Endodermal cell (in vitro differentiated cells): Measurements from ENCODE around the gene DENND4A. TPM values are rescaled to one million over a fixed set of nuclear protein-coding genes. Genes with fewer than 3 reads are reported as not detected.

Experiments used
- DNase-seq: peaks from one replicate; pipeline ENCODE4 v3.0.0-alpha.2; 2017
- H3K27ac ChIP-seq: 2 replicates; pipeline ENCODE4 v1.5.1; 2013; ENCODE audit warnings: mild to moderate bottlenecking, low read depth, low read length, moderate library complexity
- H3K27me3 ChIP-seq: 2 replicates; pipeline ENCODE4 v1.6.1; 2013; ENCODE audit warnings: mild to moderate bottlenecking, low read length, moderate library complexity; ENCODE audit not compliant: insufficient read depth, control insufficient read depth, poor library complexity, severe bottlenecking
- H3K36me3 ChIP-seq: 2 replicates; pipeline ENCODE4 v1.7.0; 2013; ENCODE audit warnings: mild to moderate bottlenecking, low read length, moderate library complexity; ENCODE audit not compliant: control insufficient read depth, insufficient read depth
- H3K4me1 ChIP-seq: one replicate; pipeline ENCODE4 v1.7.0; 2013; ENCODE audit warnings: low read length; ENCODE audit not compliant: control insufficient read depth, insufficient read depth
- H3K4me3 ChIP-seq: 2 replicates; pipeline ENCODE4 v1.5.1; 2013; ENCODE audit warnings: mild to moderate bottlenecking, low read length, moderate library complexity
- H3K9ac ChIP-seq: 2 replicates; pipeline ENCODE4 v1.6.1; 2013; ENCODE audit warnings: mild to moderate bottlenecking, low read length, moderate library complexity; ENCODE audit not compliant: poor library complexity, severe bottlenecking; ENCODE audit errors: extremely low read depth
- H3K9me3 ChIP-seq: 2 replicates; pipeline ENCODE4 v1.6.1; 2013; ENCODE audit warnings: mild to moderate bottlenecking, low read length, moderate library complexity; ENCODE audit not compliant: control insufficient read depth
- H3K27ac Mint-ChIP-seq: 2 replicates; pipeline ENCODE4 v1.8.0; 2020; ENCODE audit warnings: mixed read lengths
- H3K27me3 Mint-ChIP-seq: 2 replicates; pipeline ENCODE4 v1.8.0; 2021; ENCODE audit warnings: mild to moderate bottlenecking, mixed read lengths; ENCODE audit not compliant: insufficient read depth
- H3K36me3 Mint-ChIP-seq: 2 replicates; pipeline ENCODE4 v1.8.0; 2020; ENCODE audit warnings: low read depth, mixed read lengths
- H3K4me1 Mint-ChIP-seq: 2 replicates; pipeline ENCODE4 v1.8.0; 2020; ENCODE audit warnings: mixed read lengths
- H3K4me3 Mint-ChIP-seq: 2 replicates; pipeline ENCODE4 v1.8.0; 2020; ENCODE audit warnings: mild to moderate bottlenecking, moderate library complexity, mixed read lengths
- H3K9me3 Mint-ChIP-seq: 2 replicates; pipeline ENCODE4 v1.8.0; 2020; ENCODE audit warnings: mild to moderate bottlenecking, mixed read lengths
- WGBS, 2 experiments: methylation state at CpG; one replicate each; pipeline versions ENCODE4 v1.1.5 to v1.1.7; 2013; ENCODE audit warnings: missing lambda C conversion rate in 2 of 2, mixed read lengths in 1 of 2; ENCODE audit not compliant: insufficient coverage in 1 of 2, insufficient read length in 1 of 2; 5-methylcytosine and 5-hydroxymethylcytosine counted together
- total RNA-seq, 2 donors: library from RNA; stranded (reverse); fragmentation: NEBNext Ultra II Directional in 1 of 2; extraction: Animal tissue kit (Norgen Biotek cat#: 25700) in 1 of 2; gene quantifications; 2 replicates in 1 of 2; 3 replicates in 1 of 2; pipeline ENCODE4 v1.2.1, GENCODE V29; 2021
- TF ChIP-seq, protein P1 (sequence below): fragments of 200-600 bp; sonication (generic); conservative IDR thresholded peaks from 2 replicates; pipeline ENCODE4 v1.5.0; 2021; ENCODE audit warnings: antibody characterized with exemption, mild to moderate bottlenecking

DENND4A gene
- total RNA-seq, 2 donors from 2014 or later = 7.3 to 9.8 TPM

DNA sequence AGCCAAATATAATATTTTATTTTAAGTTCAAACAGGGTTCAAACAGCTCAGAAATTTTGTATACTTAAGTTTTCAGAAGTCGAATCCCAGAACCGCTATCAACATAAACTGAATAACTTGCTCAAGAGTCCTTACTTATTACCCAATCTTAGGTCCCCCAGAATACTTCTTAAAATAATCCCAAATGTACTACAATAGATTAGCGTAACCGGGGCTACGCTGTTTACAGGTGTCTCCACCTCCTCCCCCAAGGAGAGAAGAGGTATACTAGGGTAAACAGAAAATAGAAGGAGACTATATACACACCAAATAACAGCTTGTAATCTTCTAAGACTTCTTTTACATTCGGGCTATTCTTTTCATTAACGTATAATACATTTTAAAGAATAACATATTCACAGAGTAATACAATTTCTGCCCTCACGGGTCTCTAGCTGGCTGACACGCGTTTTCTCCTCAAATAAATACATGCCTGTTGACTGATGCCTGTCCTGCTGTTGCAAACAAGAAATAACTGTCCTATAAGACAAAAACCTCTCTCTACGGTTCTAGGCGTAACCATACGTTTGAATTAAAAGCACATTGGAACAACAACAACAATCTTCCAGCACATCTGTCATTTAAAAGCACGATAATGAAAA lies 1.3 kb downstream of the DENND4A start:
- Mint-ChIP-seq H3K27ac (peak overlapping the region; percentile 84), H3K4me1 (peaks cover 14% of the 10 kb centered on the region), H3K27me3 (no peaks in the 10 kb centered on the region), H3K36me3 (no peaks in the 10 kb centered on the region), H3K4me3 (peak overlapping the region; percentile 89), H3K9me3 (no peaks in the 10 kb centered on the region)
- no peak overlapping the region for H3K27ac ChIP-seq
- TF ChIP-seq, protein P1, sequence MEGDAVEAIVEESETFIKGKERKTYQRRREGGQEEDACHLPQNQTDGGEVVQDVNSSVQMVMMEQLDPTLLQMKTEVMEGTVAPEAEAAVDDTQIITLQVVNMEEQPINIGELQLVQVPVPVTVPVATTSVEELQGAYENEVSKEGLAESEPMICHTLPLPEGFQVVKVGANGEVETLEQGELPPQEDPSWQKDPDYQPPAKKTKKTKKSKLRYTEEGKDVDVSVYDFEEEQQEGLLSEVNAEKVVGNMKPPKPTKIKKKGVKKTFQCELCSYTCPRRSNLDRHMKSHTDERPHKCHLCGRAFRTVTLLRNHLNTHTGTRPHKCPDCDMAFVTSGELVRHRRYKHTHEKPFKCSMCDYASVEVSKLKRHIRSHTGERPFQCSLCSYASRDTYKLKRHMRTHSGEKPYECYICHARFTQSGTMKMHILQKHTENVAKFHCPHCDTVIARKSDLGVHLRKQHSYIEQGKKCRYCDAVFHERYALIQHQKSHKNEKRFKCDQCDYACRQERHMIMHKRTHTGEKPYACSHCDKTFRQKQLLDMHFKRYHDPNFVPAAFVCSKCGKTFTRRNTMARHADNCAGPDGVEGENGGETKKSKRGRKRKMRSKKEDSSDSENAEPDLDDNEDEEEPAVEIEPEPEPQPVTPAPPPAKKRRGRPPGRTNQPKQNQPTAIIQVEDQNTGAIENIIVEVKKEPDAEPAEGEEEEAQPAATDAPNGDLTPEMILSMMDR = no peak
- no peaks in the 10 kb centered on the region for H3K4me1 ChIP-seq
- H3K27me3 ChIP-seq = no peaks in the 10 kb centered on the region
- no peaks in the 10 kb centered on the region for H3K9me3 ChIP-seq
- H3K9ac ChIP-seq = peak overlapping the region; percentile 82
- WGBS, 2 experiments = 24 to 29% methylated on average over 11 of the region's 14 CpGs
- H3K36me3 ChIP-seq = no peaks in the 10 kb centered on the region
- no peak for DNase-seq
- peak overlapping the region; percentile 92 for H3K4me3 ChIP-seq

DNA sequence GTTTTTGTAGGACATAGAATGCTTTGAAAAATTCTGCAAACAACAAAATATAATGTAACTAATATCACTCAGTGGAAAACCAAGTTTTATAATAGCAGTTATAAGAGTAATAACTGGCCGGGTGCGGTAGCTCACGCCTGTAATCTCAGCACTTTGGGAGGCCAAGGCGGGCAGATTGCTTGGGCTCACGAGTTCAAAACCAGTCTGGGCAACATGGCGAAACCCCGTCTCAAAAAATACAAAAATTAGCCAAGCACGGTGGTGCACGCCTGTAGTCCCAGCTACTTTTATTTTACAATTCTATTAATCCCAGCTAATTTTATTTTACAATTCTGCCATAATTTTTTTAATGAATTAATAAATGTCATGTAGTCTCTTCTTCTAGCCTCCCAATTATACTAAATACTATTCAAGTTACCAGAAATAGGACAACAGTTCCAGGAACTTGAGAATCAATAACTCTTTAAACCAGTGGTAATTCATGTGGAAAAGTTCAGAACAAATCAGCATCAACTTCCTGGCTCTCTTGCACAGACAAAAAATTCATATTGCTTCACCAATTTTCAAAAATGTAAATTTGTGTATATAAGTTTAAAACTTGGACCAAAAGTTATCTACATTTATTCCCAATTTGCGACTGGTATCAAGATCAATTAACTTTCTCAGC lies 2.2 kb downstream of the DENND4A start:
- H3K4me3 Mint-ChIP-seq = no peak overlapping the region
- peak overlapping the region; percentile 92 for H3K4me3 ChIP-seq

DNA sequence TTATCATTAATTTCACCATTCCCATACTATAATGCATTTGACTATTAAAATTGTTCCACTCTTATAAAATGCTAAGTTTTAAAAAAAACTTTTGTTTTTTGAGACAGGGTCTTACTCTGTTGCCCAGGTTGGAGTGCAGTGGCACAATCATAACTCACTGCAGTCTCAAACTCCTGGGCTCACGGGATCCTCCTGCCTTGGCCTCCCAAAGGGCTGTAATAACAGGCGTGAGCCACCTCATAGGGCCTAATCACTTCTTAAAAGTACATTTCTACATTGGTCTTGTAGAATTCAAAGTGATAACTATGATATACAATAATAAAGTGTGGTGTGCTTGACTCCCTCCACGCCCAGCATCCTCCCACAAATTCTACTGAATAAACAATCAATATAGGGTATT lies 3.0 kb downstream of the DENND4A start:
- H3K9ac ChIP-seq = no peak overlapping the region
- Mint-ChIP-seq H3K27me3 (no peaks in the 10 kb centered on the region), H3K36me3 (no peaks in the 10 kb centered on the region), H3K27ac (no peak overlapping the region), H3K9me3 (no peaks in the 10 kb centered on the region), H3K4me3 (no peak overlapping the region), H3K4me1 (peaks cover 14% of the 10 kb centered on the region)
- H3K4me1 ChIP-seq = no peaks in the 10 kb centered on the region
- TF ChIP-seq, protein P1 = no peak
- no peak overlapping the region for H3K27ac ChIP-seq
- H3K4me3 ChIP-seq = no peak overlapping the region
- no peaks in the 10 kb centered on the region for H3K36me3 ChIP-seq
- WGBS, 2 experiments = 84% methylated on average over 2 of the region's 3 CpGs; no CpG with 5 or more reads in 1 of the 2 experiments
- no peak for DNase-seq
- no peaks in the 10 kb centered on the region for H3K27me3 ChIP-seq
- no peaks in the 10 kb centered on the region for H3K9me3 ChIP-seq

More for the DNA sequence above, 2.2 kb downstream of the DENND4A start:
- 90 to 94% methylated on average over 8 to 9 of the region's 10 CpGs for WGBS, 2 experiments
- no peak for DNase-seq
- Histone ChIP-seq H3K27me3 (no peaks in the 10 kb centered on the region), H3K36me3 (no peaks in the 10 kb centered on the region), H3K9me3 (no peaks in the 10 kb centered on the region), H3K4me1 (no peaks in the 10 kb centered on the region), H3K27ac (no peak overlapping the region), H3K9ac (no peak overlapping the region)
- no peaks in the 10 kb centered on the region for H3K9me3 Mint-ChIP-seq
- TF ChIP-seq, protein P1 = no peak
- H3K27ac Mint-ChIP-seq = no peak overlapping the region
- no peaks in the 10 kb centered on the region for H3K27me3 Mint-ChIP-seq
- H3K4me1 Mint-ChIP-seq = peaks cover 14% of the 10 kb centered on the region
- H3K36me3 Mint-ChIP-seq = no peaks in the 10 kb centered on the region
